ENCODE results near the gene SNIP1. TPM values are rescaled to one million over a fixed set of nuclear protein-coding genes. Genes with fewer than 3 reads are reported as not detected.

The SNIP1 gene
- total and polyA plus RNA-seq, 2 of the 8 experiments (the other 6 are each of a cell fraction or from before 2014, with no cell fraction given) = 3.7 to 15.7 TPM

- no peak overlapping the region for H2BK20ac ChIP-seq (ENCODE audit: low read length)
- no peak overlapping the region for H3K18ac ChIP-seq (ENCODE audit: extremely low read depth, low read length)
- no peaks in the 10 kb centered on the region for H3K79me2 ChIP-seq (ENCODE audit: control insufficient read depth in 1 of 2, insufficient read depth in 2 of 2, low read length in 2 of 2)
- no peaks in the 10 kb centered on the region for H3K79me1 ChIP-seq (ENCODE audit: low read depth, low read length)
- no peak overlapping the region for H4K91ac ChIP-seq (replicated peaks; ENCODE audit: insufficient read length, low read length)
- ChIA-PET CTCF (ENCODE audit: partially characterized antibody) (interaction anchor here (1.2 to 1.4 kb wide), 2 partner anchors 12 to 107 kb away, joined by 3 to 4 read pairs; no protein-coding TSS in a partner anchor), POLR2A (ENCODE audit: partially characterized antibody) (interaction anchor here (0.6 to 1.5 kb wide), 2 partner anchors 11 to 88 kb away, joined by 3 to 5 read pairs; no protein-coding TSS in a partner anchor)
- H3K14ac ChIP-seq (ENCODE audit: insufficient read length) = no peak overlapping the region
- no peak overlapping the region for H3K4me3 ChIP-seq (ENCODE audit: extremely low read depth in 1 of 4, insufficient read depth in 2 of 4, low read depth in 3 of 4, low read length in 4 of 4)
- no peak overlapping the region for H2BK15ac ChIP-seq (ENCODE audit: low read length)
- FAIRE-seq (no peak), DNase-seq (ENCODE audit: low read depth in 1 of 2, low spot score in 2 of 2) (no peak)
- no peak for TF ChIP-seq YY1 (IDR thresholded peaks at IDR 0.05; ENCODE audit: low read depth, low read length)
- no peak overlapping the region for H2BK5ac ChIP-seq (ENCODE audit: low read depth, low read length)
- no peak overlapping the region for H2AK5ac ChIP-seq (ENCODE audit: low read depth, low read length)
- H3K23ac ChIP-seq (ENCODE audit: insufficient read length) = no peak overlapping the region
- H3K27ac ChIP-seq (ENCODE audit: low read depth, low read length) = no peak overlapping the region
- no peak overlapping the region for H2AFZ ChIP-seq (ENCODE audit: low read length)
- no peak overlapping the region for H3K9ac ChIP-seq (replicated peaks in 1 of 4; ENCODE audit: extremely low read depth in 1 of 4, low read depth in 3 of 4, low read length in 3 of 4)
- no peak overlapping the region for H4K5ac ChIP-seq (ENCODE audit: insufficient read length, low read depth, low read length)
- H4K8ac ChIP-seq (ENCODE audit: extremely low read depth, insufficient read depth, low read length) = no peak overlapping the region
- no peaks in the 10 kb centered on the region for H3K4me1 ChIP-seq (replicated peaks in 1 of 4; ENCODE audit: control insufficient read depth in 3 of 4, insufficient read depth in 4 of 4, low read length in 3 of 4)
- no peak overlapping the region for H2BK12ac ChIP-seq (ENCODE audit: low read depth, low read length)
- no peak overlapping the region for H3K4me2 ChIP-seq (ENCODE audit: insufficient read depth in 1 of 2, low read depth in 2 of 2, low read length in 2 of 2)
- peaks cover 2 to 8% of the 10 kb centered on the region in 2 experiments for H4K20me1 ChIP-seq (replicated peaks in 1 of 2; ENCODE audit: control insufficient read depth in 1 of 2, insufficient read depth in 2 of 2, low read length in 2 of 2)
- H3K27me3 ChIP-seq (replicated peaks in 1 of 4; ENCODE audit: control insufficient read depth in 3 of 4, extremely low read depth in 1 of 4, insufficient read depth in 3 of 4, low read length in 3 of 4) = no peaks in the 10 kb centered on the region
- H3K9me3 ChIP-seq (ENCODE audit: insufficient read depth in 2 of 2, low read depth in 1 of 2, low read length in 1 of 2) = no peaks in the 10 kb centered on the region
- no peak overlapping the region for H2BK120ac ChIP-seq (replicated peaks; ENCODE audit: low read depth, low read length)
- no peaks in the 10 kb centered on the region for H3K23me2 ChIP-seq (ENCODE audit: low read depth, low read length)
- no peak overlapping the region for H3K4ac ChIP-seq (replicated peaks; ENCODE audit: insufficient read length, low read depth, low read length)
- H3K56ac ChIP-seq (replicated peaks; ENCODE audit: insufficient read length, low read depth, low read length) = no peak overlapping the region
- WGBS, 2 experiments (ENCODE audit: extremely low coverage in 1 of 2, insufficient coverage in 1 of 2, insufficient read length in 1 of 2, insufficient replicate concordance in 2 of 2, low coverage in 1 of 2, low lambda C conversion rate in 2 of 2, missing lambda C conversion rate in 1 of 2) = 94% methylated on average over 7 of the region's 7 CpGs; no CpG with 5 or more reads in 1 of the 2 experiments
- peaks cover 37 to 76% (median 64%) of the 10 kb centered on the region in 4 experiments for H3K36me3 ChIP-seq (ENCODE audit: control insufficient read depth in 2 of 4, insufficient read depth in 4 of 4, low read length in 3 of 4)
Measured at GRCh38 chr1:37574834-37575480, 20.9 kb upstream of the SNIP1 start.
